ENCODE measurements around the gene GLP2R.

GLP2R gene

GRCh38 chr17:9894231-9894630 lies 68.5 kb downstream of the GLP2R start:
- H3K27ac ChIP-seq = no peak overlapping the region
- no peaks in the 10 kb centered on the region for H3K27me3 ChIP-seq
- no peak overlapping the region for H3K4me2 ChIP-seq
- H3K9me3 ChIP-seq = no peaks in the 10 kb centered on the region
- no peaks in the 10 kb centered on the region for H3K4me1 ChIP-seq
- no peak overlapping the region for H3K4me3 ChIP-seq
- H3K9ac ChIP-seq = no peak overlapping the region
- H4K20me1 ChIP-seq = no peaks in the 10 kb centered on the region
- no peak for TF ChIP-seq Cebpa-rat (IDR thresholded peaks at IDR 0.05)
- H3K36me3 ChIP-seq = no peaks in the 10 kb centered on the region

DNA sequence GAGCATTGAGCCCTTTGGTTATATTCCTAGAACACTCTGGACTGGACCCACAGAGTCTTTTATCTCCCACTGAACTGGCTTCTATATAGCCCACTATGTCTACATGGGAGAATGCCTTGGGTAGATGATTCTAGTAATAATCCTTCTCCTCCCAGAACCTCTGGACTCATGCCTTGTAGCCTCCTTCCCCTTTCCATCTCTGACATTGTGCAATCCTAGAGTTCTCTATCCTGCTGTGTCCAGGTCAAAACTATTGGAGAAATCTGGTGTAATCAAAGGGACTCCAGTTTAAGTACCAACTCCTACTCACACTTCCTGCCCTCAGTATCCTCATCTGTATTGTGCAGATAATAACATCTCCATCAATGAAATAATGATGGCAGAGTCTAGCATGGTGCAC lies 70.2 kb downstream of the GLP2R start:
- H3K4me2 ChIP-seq = no peak overlapping the region
- H3K4me1 ChIP-seq = no peaks in the 10 kb centered on the region
- H3K27me3 ChIP-seq = no peaks in the 10 kb centered on the region
- no peaks in the 10 kb centered on the region for H3K36me3 ChIP-seq
- H3K27ac ChIP-seq = no peak overlapping the region
- no peak overlapping the region for H3K4me3 ChIP-seq
- H3K9ac ChIP-seq = no peak overlapping the region
- no peak for TF ChIP-seq Cebpa-rat (IDR thresholded peaks at IDR 0.05)
- no peaks in the 10 kb centered on the region for H4K20me1 ChIP-seq
- H3K9me3 ChIP-seq = no peaks in the 10 kb centered on the region

GRCh38 chr17:9897372-9897968 lies 71.7 kb downstream of the GLP2R start:
- no peak for TF ChIP-seq Cebpa-rat (IDR thresholded peaks at IDR 0.05)
- H3K9ac ChIP-seq = no peak overlapping the region
- no peaks in the 10 kb centered on the region for H3K9me3 ChIP-seq
- no peaks in the 10 kb centered on the region for H3K4me1 ChIP-seq
- H3K27me3 ChIP-seq = no peaks in the 10 kb centered on the region
- H3K4me2 ChIP-seq = no peak overlapping the region
- no peak overlapping the region for H3K27ac ChIP-seq
- no peak overlapping the region for H3K4me3 ChIP-seq
- no peaks in the 10 kb centered on the region for H4K20me1 ChIP-seq
- no peaks in the 10 kb centered on the region for H3K36me3 ChIP-seq

DNA sequence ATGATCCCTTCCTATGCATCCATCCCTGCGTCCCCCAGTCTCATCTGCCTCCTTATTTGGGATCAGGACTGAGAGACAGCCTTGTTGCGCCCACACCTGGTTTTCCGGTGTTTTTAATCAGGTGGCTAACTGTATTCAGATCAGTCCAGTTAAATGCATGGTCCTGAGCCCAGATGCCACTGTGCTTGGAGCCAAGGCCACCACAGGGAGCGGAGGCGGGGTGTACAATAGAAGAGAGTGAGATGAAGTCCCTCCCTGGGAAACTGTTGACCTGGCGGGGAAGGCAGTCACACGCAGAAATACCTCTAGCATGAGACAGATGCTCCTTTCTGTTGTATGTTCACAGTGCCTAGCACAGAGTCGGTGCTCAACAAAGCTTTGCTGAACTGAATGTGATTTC lies 73.1 kb downstream of the GLP2R start:
- Histone ChIP-seq H4K20me1 (no peaks in the 10 kb centered on the region), H3K9me3 (no peaks in the 10 kb centered on the region), H3K4me2 (no peak overlapping the region), H3K4me1 (no peaks in the 10 kb centered on the region), H3K4me3 (no peak overlapping the region), H3K36me3 (no peaks in the 10 kb centered on the region), H3K27ac (no peak overlapping the region), H3K9ac (no peak overlapping the region), H3K27me3 (no peaks in the 10 kb centered on the region)
- no peak for TF ChIP-seq Cebpa-rat (IDR thresholded peaks at IDR 0.05)

- no peak overlapping the region for H3K4me2 ChIP-seq
Measured at GRCh38 chr17:9899280-9900043, 73.7 kb downstream of the GLP2R start.

GRCh38 chr17:9900044-9900594 lies 74.4 kb downstream of the GLP2R start:
- H3K36me3 ChIP-seq = no peaks in the 10 kb centered on the region
- H3K4me1 ChIP-seq = no peaks in the 10 kb centered on the region
- no peaks in the 10 kb centered on the region for H3K9me3 ChIP-seq
- H3K27ac ChIP-seq = no peak overlapping the region
- no peaks in the 10 kb centered on the region for H4K20me1 ChIP-seq
- TF ChIP-seq Cebpa-rat (IDR thresholded peaks at IDR 0.05) = no peak
- no peak overlapping the region for H3K9ac ChIP-seq
- no peaks in the 10 kb centered on the region for H3K27me3 ChIP-seq
- H3K4me3 ChIP-seq = no peak overlapping the region
- no peak overlapping the region for H3K4me2 ChIP-seq

More at GRCh38 chr17:9899280-9900043, 73.7 kb downstream of the GLP2R start:
- Histone ChIP-seq H3K27ac (no peak overlapping the region), H4K20me1 (no peaks in the 10 kb centered on the region), H3K9me3 (no peaks in the 10 kb centered on the region), H3K4me3 (no peak overlapping the region), H3K27me3 (no peaks in the 10 kb centered on the region), H3K9ac (no peak overlapping the region), H3K4me1 (no peaks in the 10 kb centered on the region), H3K36me3 (no peaks in the 10 kb centered on the region)
- TF ChIP-seq Cebpa-rat (IDR thresholded peaks at IDR 0.05) = no peak

DNA sequence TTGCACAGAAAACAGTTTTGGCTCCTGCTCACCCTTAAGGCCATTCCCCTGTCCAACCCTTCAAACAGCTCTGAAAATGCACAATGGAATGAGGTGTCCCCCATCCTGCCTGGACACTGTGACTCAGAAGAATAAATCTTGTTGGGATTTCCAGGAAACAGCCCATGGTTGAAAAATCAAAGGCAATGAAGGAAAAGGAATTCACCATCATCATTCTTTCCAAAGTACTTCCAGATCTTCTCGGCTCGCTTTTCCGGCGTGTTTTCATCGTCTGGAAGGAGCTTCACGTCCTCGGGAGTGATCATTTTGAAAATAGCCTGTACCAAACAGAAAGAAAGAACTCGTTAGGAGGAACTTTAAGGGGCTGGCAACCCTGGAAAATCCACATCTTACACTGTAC lies 75.1 kb downstream of the GLP2R start:
- H3K4me2 ChIP-seq = no peak overlapping the region
- H3K9ac ChIP-seq = no peak overlapping the region
- H3K4me1 ChIP-seq = no peaks in the 10 kb centered on the region

DNA sequence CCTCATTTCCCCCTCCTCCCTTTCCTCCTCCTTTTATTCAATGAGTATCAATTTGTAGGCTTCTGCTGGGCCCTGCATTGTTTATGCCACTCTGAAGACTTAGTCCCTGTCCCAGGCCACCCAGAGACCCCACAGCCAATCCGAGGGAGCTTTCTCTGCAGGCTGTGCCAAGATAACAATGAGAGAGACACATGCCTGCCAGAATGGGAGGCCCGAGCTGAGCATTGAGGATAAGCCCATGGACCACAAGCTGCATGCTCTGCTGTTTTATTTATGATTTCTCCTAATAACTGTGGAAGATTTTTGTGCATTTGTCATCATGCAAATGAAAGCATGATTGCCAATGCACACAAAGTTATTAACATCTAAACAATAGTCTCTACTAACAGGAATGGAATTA lies 76.4 kb downstream of the GLP2R start:
- H4K20me1 ChIP-seq = no peaks in the 10 kb centered on the region
- no peak overlapping the region for H3K4me3 ChIP-seq
- no peak for TF ChIP-seq Cebpa-rat (IDR thresholded peaks at IDR 0.05)
- no peaks in the 10 kb centered on the region for H3K36me3 ChIP-seq
- no peak overlapping the region for H3K9ac ChIP-seq
- H3K9me3 ChIP-seq = no peaks in the 10 kb centered on the region
- H3K27ac ChIP-seq = no peak overlapping the region
- no peak overlapping the region for H3K4me2 ChIP-seq
- no peaks in the 10 kb centered on the region for H3K27me3 ChIP-seq
- 0 out of 2 replicates have a peak, but pooled peaks cover 6% of the 10 kb centered on the region for H3K4me1 ChIP-seq

More for the DNA sequence above, 75.1 kb downstream of the GLP2R start:
- H4K20me1 ChIP-seq = no peaks in the 10 kb centered on the region
- no peaks in the 10 kb centered on the region for H3K9me3 ChIP-seq
- no peak for TF ChIP-seq Cebpa-rat (IDR thresholded peaks at IDR 0.05)
- no peaks in the 10 kb centered on the region for H3K27me3 ChIP-seq
- no peaks in the 10 kb centered on the region for H3K36me3 ChIP-seq
- no peak overlapping the region for H3K27ac ChIP-seq
- H3K4me3 ChIP-seq = no peak overlapping the region

DNA sequence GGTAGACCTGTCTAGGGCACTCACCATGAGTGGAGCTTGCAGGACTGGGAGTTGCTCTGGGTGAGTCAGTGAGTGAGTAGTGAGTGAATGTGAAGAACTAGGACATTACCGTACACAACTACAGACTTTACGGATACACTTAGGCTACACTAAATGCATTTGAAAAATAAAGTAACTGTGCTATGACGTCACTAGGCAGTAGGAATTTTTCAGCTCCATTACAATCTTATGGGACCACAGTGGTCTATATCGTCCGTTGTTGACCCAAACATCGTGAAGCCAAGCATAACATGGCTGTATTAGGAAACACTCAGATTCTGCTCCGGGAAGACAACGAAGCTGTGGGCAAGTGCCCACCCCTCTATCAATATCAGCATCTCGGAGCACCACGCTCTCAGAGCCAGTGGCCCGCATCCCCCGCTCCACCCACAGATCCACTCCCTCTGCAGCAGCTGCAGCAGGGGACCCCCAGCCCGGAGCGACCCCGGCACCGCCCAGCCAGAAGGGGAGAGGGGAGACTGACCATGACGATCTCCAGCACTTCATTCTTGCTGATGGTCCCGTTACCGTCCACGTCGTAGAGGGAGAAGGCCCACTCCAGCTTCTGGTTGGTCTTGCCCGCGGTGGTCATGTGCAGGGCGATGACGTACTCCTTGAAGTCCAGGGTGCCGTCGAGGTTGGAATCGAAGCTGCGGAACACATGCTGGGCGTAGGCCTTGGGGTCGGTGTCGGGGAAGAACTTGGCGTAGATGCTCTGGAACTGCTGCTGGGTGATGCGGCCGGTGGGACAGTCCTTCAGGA lies 78.8 kb downstream of the GLP2R start:
- no peak overlapping the region for H3K4me2 ChIP-seq
- H3K36me3 ChIP-seq = no peaks in the 10 kb centered on the region
- H3K9ac ChIP-seq = no peak overlapping the region
- H3K27ac ChIP-seq = no peak overlapping the region
- no peaks in the 10 kb centered on the region for H3K27me3 ChIP-seq
- TF ChIP-seq Cebpa-rat (IDR thresholded peaks at IDR 0.05) = no peak
- no peaks in the 10 kb centered on the region for H3K9me3 ChIP-seq
- no peaks in the 10 kb centered on the region for H4K20me1 ChIP-seq
- no peak overlapping the region for H3K4me3 ChIP-seq
- peaks cover 25% of the 10 kb centered on the region for H3K4me1 ChIP-seq

GRCh38 chr17:9905078-9905415 lies 79.3 kb downstream of the GLP2R start, which contains the start of gene RCVRN:
TSS of gene RCVRN (minus strand) at chr17:9905271. CDS start at chr17:9905180, 91 bp downstream.
- no peak within 1 kb of the TSS for H3K27ac ChIP-seq
- no peaks in the 10 kb centered on the region for H3K27me3 ChIP-seq
- no peaks in the 10 kb centered on the region for H4K20me1 ChIP-seq
- no peak within 1 kb of the TSS for H3K9ac ChIP-seq
- no peaks in the 10 kb centered on the region for H3K9me3 ChIP-seq
- no peak within 1 kb of the TSS for H3K4me3 ChIP-seq
- H3K4me1 ChIP-seq = peaks cover 31% of the 10 kb centered on the region
- no peaks in the 10 kb centered on the region for H3K36me3 ChIP-seq
- no peak for TF ChIP-seq Cebpa-rat (IDR thresholded peaks at IDR 0.05)
- H3K4me2 ChIP-seq = no peak within 1 kb of the TSS

Data from BLaER1 (cell line).